H7 (cell line): ENCODE data around the gene KLK14. TPM values are rescaled to one million over a fixed set of nuclear protein-coding genes. Genes with fewer than 3 reads are reported as not detected.

Experiments used
- DNase-seq: peaks from one replicate; pipeline ENCODE4 v3.0.0; 2012
- H3K27me3 ChIP-seq: 2 replicates; pipeline ENCODE4 v1.6.0; 2011; ENCODE audit warnings: mild to moderate bottlenecking, low read length; ENCODE audit not compliant: control insufficient read depth, insufficient read depth
- H3K36me3 ChIP-seq: replicated peaks from 2 replicates; pipeline ENCODE4 v1.5.1; 2011; ENCODE audit warnings: low read length; ENCODE audit not compliant: control insufficient read depth, insufficient read depth
- H3K4me3 ChIP-seq: 2 replicates; pipeline ENCODE4 v1.5.1; 2011; ENCODE audit warnings: low read depth, mild to moderate bottlenecking, control low read depth, low read length, moderate library complexity; ENCODE audit not compliant: insufficient read depth
- total RNA-seq: library from RNA; depleted of rRNA; stranded (reverse); fragments of >200 nt; shearing (Covaris generic); gene quantifications from 2 replicates; pipeline ENCODE4 v1.2.3, GENCODE V29; 2014

The KLK14 gene
- total RNA-seq, 1 experiment from 2014 or later, result not detected

- Histone ChIP-seq H3K36me3 (no peaks in the 10 kb centered on the region), H3K27me3 (no peaks in the 10 kb centered on the region; the same call in 1 of the 2 replicates), H3K4me3 (peak within 1 kb of the TSS; percentile 61)
- peak; percentile 93 for DNase-seq
Observed at GRCh38 chr19:51064534-51065220, 18.0 kb downstream of the KLK14 start, which contains the start of gene KLK13. KLK13 (minus strand) TSS chr19:51065092; CDS start chr19:51065067, 25 bp downstream.

DNA sequence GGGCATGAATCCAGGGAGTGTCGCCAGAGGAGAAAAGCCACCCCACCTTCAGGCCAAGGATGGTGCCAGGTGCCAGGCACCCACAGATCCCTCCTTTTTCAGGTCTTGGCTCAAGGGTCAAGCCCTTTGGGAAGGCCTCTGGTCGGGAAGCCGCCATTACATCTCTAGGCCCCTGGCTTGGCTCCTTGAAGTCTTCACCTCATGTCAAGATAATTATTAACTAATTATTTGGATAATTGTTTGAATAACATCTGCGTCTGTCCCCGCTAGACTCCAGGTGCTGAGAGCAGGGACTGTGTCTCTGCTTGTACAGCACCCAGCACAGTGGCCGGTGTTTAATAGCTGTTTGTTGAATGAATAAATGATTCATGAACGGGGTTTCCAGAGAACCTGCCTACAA is 19.0 kb downstream of the KLK14 start:
- Histone ChIP-seq H3K27me3 (no peaks in the 10 kb centered on the region), H3K36me3 (no peaks in the 10 kb centered on the region), H3K4me3 (no peak overlapping the region)
- DNase-seq, result no peak

- H3K4me3 ChIP-seq, result no peak overlapping the region
- H3K27me3 ChIP-seq, result no peaks in the 10 kb centered on the region
- H3K36me3 ChIP-seq, result no peaks in the 10 kb centered on the region
- no peak for DNase-seq
Observed at GRCh38 chr19:51060973-51061372, 21.7 kb downstream of the KLK14 start.

DNA sequence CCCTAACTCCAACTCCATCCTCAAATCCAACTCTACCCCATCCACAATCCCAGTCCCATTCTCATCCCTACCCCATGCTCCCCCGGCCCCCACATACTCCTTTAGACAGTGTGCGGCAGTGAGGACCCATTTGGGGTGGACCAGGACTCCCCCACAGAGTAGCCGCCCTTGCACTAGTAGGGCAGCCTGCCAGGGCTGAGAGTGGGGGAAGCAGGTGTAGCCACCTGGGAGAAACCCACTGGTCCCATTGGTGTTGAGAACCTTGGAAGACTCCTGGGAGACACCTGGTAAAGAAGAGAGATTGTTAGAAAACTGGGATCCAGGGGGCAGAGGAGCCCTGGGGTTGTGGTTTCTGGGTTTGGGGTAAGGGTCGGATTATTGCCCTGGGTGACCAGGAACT is 22.4 kb downstream of the KLK14 start:
- no peak overlapping the region for H3K4me3 ChIP-seq
- no peaks in the 10 kb centered on the region for H3K36me3 ChIP-seq
- no peak for DNase-seq
- H3K27me3 ChIP-seq, result no peaks in the 10 kb centered on the region

DNA sequence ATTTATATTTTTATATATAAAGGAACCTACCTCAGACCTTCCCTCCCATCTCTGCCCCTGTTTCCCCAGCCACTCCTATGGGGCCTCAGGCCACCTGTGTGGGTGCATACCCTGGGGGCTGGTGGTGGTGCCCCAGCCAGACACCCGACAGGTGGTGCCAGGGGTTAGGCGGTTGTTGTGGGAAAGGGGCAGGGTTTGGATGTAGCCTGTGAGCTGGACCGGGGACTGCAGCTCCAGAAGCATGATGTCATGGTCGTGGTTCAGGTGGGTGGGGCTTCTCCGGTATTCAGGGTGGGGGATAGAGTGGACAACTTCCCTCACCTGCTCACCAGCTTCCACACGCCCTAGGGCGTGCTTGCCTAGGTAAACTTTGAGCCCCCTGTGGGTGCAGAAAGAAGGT is 23.0 kb downstream of the KLK14 start:
- H3K27me3 ChIP-seq, result no peaks in the 10 kb centered on the region
- DNase-seq, result no peak
- H3K4me3 ChIP-seq, result no peak overlapping the region
- H3K36me3 ChIP-seq, result no peaks in the 10 kb centered on the region; the same call in 1 of the 2 replicates

GRCh38 chr19:51055866-51056265 is 26.8 kb downstream of the KLK14 start:
- no peak for DNase-seq
- no peaks in the 10 kb centered on the region for H3K27me3 ChIP-seq

DNA sequence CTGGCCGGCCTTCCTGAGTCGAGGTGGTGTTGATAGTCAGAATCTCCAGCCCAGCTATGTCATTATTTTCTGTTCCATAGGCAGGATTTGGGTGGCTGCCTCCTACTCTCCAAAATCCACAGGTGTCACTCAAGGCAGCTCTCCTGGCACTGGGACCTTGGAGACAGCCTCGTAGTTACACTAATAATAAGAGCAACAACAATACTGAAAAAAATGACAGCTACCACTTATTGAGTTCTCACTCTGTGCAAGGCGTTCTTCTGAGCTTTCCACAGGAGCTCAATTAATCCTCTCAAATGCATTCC is 35.7 kb downstream of the KLK14 start:
- H3K36me3 ChIP-seq, result no peaks in the 10 kb centered on the region
- no peak overlapping the region for H3K4me3 ChIP-seq
- DNase-seq, result no peak
- no peaks in the 10 kb centered on the region for H3K27me3 ChIP-seq

More at GRCh38 chr19:51055866-51056265, 26.8 kb downstream of the KLK14 start:
- no peaks in the 10 kb centered on the region; the same call in 1 of the 2 replicates for H3K36me3 ChIP-seq
- no peak overlapping the region for H3K4me3 ChIP-seq

DNA sequence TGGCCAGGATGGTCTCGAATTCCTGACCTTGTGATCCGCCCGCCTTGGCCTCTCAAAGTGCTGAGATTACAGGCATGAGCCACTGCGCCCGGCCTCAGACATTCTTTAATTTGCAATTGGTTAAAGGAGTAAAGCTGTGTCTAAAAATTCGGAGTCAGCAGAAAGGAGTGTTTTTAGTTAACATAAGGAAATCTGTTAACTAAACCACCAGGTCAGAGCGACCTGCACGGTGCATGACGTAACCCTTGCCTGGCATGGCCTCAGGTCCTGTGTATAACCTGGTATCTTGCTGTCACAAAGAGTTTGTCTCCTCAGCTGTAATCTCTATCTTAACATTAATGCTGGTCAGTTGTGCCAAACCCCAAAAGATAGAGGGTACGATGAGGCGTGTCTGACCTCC is 38.4 kb downstream of the KLK14 start:
- DNase-seq, result no peak
- Histone ChIP-seq H3K4me3 (no peak overlapping the region), H3K27me3 (no peaks in the 10 kb centered on the region), H3K36me3 (no peaks in the 10 kb centered on the region)

GRCh38 chr19:51043497-51043896 is 39.2 kb downstream of the KLK14 start:
- H3K36me3 ChIP-seq, result no peaks in the 10 kb centered on the region
- H3K4me3 ChIP-seq, result no peak overlapping the region
- H3K27me3 ChIP-seq, result no peaks in the 10 kb centered on the region
- no peak for DNase-seq

DNA sequence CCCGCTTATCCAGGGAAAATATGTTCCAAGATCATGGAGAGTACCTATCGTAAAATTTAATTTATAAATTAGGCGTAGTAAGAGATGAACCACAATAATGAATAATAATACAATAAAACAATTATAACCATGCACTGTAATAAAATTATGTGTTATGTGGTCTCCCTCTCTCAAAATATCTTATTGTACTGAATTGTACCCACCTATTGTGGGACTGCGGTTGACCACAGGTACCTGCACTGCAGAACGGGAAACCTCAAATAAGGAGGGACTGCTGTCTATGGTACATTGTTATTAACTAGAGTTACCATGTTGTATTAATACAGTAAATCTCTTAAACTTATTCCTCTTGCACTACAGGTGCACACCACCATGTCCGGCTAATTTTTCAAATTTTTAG is 42.5 kb downstream of the KLK14 start:
- no peak for DNase-seq
- Histone ChIP-seq H3K27me3 (no peaks in the 10 kb centered on the region), H3K36me3 (no peaks in the 10 kb centered on the region), H3K4me3 (no peak overlapping the region)

- DNase-seq, result no peak
- Histone ChIP-seq H3K36me3 (no peaks in the 10 kb centered on the region), H3K4me3 (no peak overlapping the region), H3K27me3 (no peaks in the 10 kb centered on the region)
Observed at GRCh38 chr19:51036519-51036918, 46.2 kb downstream of the KLK14 start.

DNA sequence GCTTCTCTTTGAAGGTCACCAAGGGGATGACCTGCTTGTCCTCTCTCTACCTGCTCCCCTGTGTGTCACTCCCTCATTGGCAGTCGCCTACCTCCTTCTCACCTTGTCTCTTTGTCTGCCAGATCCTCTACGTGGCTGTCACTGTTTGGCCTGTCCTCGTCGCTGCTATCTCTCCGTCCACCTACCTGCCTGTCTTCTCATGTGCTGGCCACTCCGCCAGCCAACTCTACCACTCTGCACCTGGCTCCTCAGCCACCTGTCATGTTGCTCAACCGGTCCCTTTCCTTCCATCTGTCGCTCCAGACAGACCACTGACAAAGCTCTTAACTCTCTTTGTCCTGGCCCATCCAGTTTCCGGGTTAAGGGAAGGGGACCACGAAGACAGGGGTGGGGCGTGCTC is 48.0 kb downstream of the KLK14 start, which contains the start of gene KLK12:
TSS of gene KLK12 (minus strand) at position 299 of the 400 bp plus-strand sequence. CDS start 381 bp downstream, outside the sequence.
- no peak within 1 kb of the TSS for H3K4me3 ChIP-seq
- no peaks in the 10 kb centered on the region for H3K27me3 ChIP-seq
- H3K36me3 ChIP-seq, result no peaks in the 10 kb centered on the region
- peak; percentile 22 for DNase-seq

- H3K4me3 ChIP-seq, result no peak overlapping the region
- no peaks in the 10 kb centered on the region for H3K36me3 ChIP-seq
- no peak for DNase-seq
- no peaks in the 10 kb centered on the region for H3K27me3 ChIP-seq
Observed at GRCh38 chr19:51031880-51032225, 50.8 kb downstream of the KLK14 start.

DNA sequence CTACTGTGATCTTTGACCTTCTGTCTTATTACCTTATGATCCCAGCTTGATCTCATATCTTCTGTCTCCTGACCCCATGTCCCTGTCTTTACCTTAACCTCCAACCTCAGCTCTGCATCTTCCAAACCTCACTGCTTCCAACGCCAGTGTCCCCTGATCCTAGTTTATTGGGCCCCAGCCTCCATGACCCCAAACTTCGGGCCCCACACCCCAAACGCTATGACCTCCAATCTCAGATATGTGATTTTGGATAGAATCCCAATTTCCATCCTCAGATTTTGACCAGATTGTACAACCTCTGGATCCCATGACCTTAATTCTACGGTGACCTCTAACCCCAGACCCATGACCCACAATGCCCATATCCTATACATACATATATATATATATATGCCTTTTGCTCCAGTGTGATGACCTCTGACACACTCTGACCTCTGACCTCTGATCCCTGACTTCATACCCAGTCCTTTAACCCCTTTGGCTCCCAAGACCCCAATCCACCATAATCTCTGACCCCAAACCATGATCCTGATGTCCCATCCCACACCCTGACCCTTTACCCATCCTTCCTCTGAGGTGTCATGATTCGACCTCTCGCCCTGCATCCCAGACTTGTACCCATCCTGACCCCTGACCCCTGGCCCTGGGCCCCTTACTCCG is 51.3 kb downstream of the KLK14 start:
- Histone ChIP-seq H3K4me3 (no peak overlapping the region), H3K27me3 (no peaks in the 10 kb centered on the region), H3K36me3 (no peaks in the 10 kb centered on the region)
- no peak for DNase-seq

DNA sequence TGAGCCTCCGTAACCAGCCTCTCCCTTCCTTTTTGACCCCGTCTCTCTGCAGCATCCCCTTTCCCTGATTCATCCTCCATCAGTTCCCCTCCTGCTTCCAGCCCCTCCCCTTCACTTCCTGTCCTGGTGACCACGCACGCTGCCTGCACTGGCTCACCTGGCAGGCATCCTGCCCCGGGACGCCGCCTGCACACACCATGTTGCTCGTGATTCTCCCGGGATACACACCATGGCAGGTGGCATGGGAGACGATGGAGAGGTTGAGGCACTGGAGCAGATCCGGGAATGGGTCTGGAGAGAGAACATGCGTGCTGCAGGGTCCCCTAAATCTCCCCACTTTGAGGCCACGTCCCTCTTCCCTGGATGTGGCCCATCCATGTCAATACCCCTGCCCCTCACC is 52.1 kb downstream of the KLK14 start:
- no peaks in the 10 kb centered on the region for H3K36me3 ChIP-seq
- peak; percentile 63 for DNase-seq
- H3K4me3 ChIP-seq, result no peak overlapping the region
- H3K27me3 ChIP-seq, result no peaks in the 10 kb centered on the region
